Measurements from ENCODE around the gene CALHM6. TPM values are rescaled to one million over a fixed set of nuclear protein-coding genes. Genes with fewer than 3 reads are reported as not detected.
A peak's percentile ranks its signal among the peaks of the same experiment; 100 is the strongest.

CALHM6 gene
- polyA plus RNA-seq, 3 donors, result 47.7 to 367 (median 261) TPM

GRCh38 chr6:116422238-116422637 lies 38.9 kb upstream of the CALHM6 start:
- Mint-ChIP-seq H3K4me1 (peaks cover 5% of the 10 kb centered on the region), H3K9me3 (peaks cover 0 to 1% (median 0%) of the 10 kb centered on the region in 7 donors), H3K36me3 (peaks cover 21 to 30% of the 10 kb centered on the region in 2 donors), H3K4me3 (no peak overlapping the region), H3K27ac (no peak overlapping the region), H3K27me3 (ENCODE audit: low read depth in 3 of 3) (peaks cover 0 to 2% (median 0%) of the 10 kb centered on the region in 3 donors)
- Histone ChIP-seq H3K27me3 (ENCODE audit: control insufficient read depth in 2 of 2, insufficient read depth in 2 of 2, low read length in 2 of 2) (no peaks in the 10 kb centered on the region), H3K4me2 (replicated peaks; ENCODE audit: extremely low read depth, low read length, poor library complexity, severe bottlenecking) (no peak overlapping the region), H3K36me3 (replicated peaks in 1 of 2; ENCODE audit: control insufficient read depth in 1 of 2, insufficient read depth in 2 of 2, low read length in 2 of 2) (peaks cover 8 to 9% of the 10 kb centered on the region in 2 donors), H3K4me3 (replicated peaks in 1 of 3; ENCODE audit: low read depth in 2 of 3, low read length in 3 of 3) (no peak overlapping the region), H2AFZ (ENCODE audit: insufficient read depth, low read depth, low read length, poor library complexity, severe bottlenecking) (no peak overlapping the region), H3K4me1 (ENCODE audit: control insufficient read depth in 1 of 2, insufficient read depth in 2 of 2, low read length in 2 of 2) (peaks cover 0 to 3% of the 10 kb centered on the region in 2 donors), H3K9me3 (replicated peaks in 1 of 2; ENCODE audit: control insufficient read depth in 1 of 2, insufficient read depth in 1 of 2, low read length in 2 of 2) (no peaks in the 10 kb centered on the region), H4K20me1 (ENCODE audit: insufficient read depth, low read length) (peaks cover 44% of the 10 kb centered on the region), H3K79me2 (ENCODE audit: insufficient read depth, low read length) (peaks cover 14% of the 10 kb centered on the region), H3K27ac (ENCODE audit: low read depth in 1 of 2, low read length in 2 of 2) (no peak overlapping the region), H3K9ac (ENCODE audit: insufficient read depth, low read length, poor library complexity, severe bottlenecking) (no peak overlapping the region)
- intact Hi-C loops (cut with micrococcal nuclease), result no loop called here
- no peak for TF ChIP-seq CTCF (IDR thresholded peaks at IDR 0.05)
- no CpG with 5 or more reads among the region's 3 CpGs for WGBS (ENCODE audit: insufficient coverage)
- DNase-seq, result no peak

GRCh38 chr6:116424001-116424400 lies 37.2 kb upstream of the CALHM6 start:
- Mint-ChIP-seq H3K4me1 (peaks cover 3% of the 10 kb centered on the region), H3K27me3 (ENCODE audit: low read depth in 3 of 3) (peaks cover 0 to 2% (median 0%) of the 10 kb centered on the region in 3 donors), H3K27ac (no peak overlapping the region), H3K36me3 (peaks cover 31 to 33% of the 10 kb centered on the region in 2 donors), H3K9me3 (no peaks in the 10 kb centered on the region), H3K4me3 (no peak overlapping the region)
- H3K27me3 ChIP-seq (ENCODE audit: control insufficient read depth in 2 of 2, insufficient read depth in 2 of 2, low read length in 2 of 2), result no peaks in the 10 kb centered on the region
- no CpG with 5 or more reads among the region's 1 CpG for WGBS (ENCODE audit: insufficient coverage)
- no peak overlapping the region for H3K9ac ChIP-seq (ENCODE audit: insufficient read depth, low read length, poor library complexity, severe bottlenecking)
- no peak overlapping the region for H3K4me3 ChIP-seq (replicated peaks in 1 of 3; ENCODE audit: low read depth in 2 of 3, low read length in 3 of 3)
- no peak overlapping the region for H3K27ac ChIP-seq (ENCODE audit: low read depth in 1 of 2, low read length in 2 of 2)
- peaks cover 22 to 25% of the 10 kb centered on the region in 2 donors for H3K36me3 ChIP-seq (replicated peaks in 1 of 2; ENCODE audit: control insufficient read depth in 1 of 2, insufficient read depth in 2 of 2, low read length in 2 of 2)
- intact Hi-C loops (cut with micrococcal nuclease), result no loop called here
- peak in 1 of 3 donors; percentile 53 for DNase-seq
- H4K20me1 ChIP-seq (ENCODE audit: insufficient read depth, low read length), result peaks cover 31% of the 10 kb centered on the region
- H3K4me2 ChIP-seq (replicated peaks; ENCODE audit: extremely low read depth, low read length, poor library complexity, severe bottlenecking), result no peak overlapping the region
- peaks cover 0 to 3% of the 10 kb centered on the region in 2 donors for H3K4me1 ChIP-seq (ENCODE audit: control insufficient read depth in 1 of 2, insufficient read depth in 2 of 2, low read length in 2 of 2)
- no peaks in the 10 kb centered on the region for H3K9me3 ChIP-seq (replicated peaks in 1 of 2; ENCODE audit: control insufficient read depth in 1 of 2, insufficient read depth in 1 of 2, low read length in 2 of 2)
- TF ChIP-seq CTCF (IDR thresholded peaks at IDR 0.05), result no peak
- peaks cover 14% of the 10 kb centered on the region for H3K79me2 ChIP-seq (ENCODE audit: insufficient read depth, low read length)
- no peak overlapping the region for H2AFZ ChIP-seq (ENCODE audit: insufficient read depth, low read depth, low read length, poor library complexity, severe bottlenecking)
